IPS DF 6.9 (cell line): Measurements from ENCODE around the gene SPINK4.

Experiments
- DNase-seq: peaks from one replicate; pipeline ENCODE4 v3.0.0-alpha.2; 2013; ENCODE audit warnings: low read depth, low spot score
- H3K27ac ChIP-seq: one replicate; pipeline ENCODE4 v1.5.1; 2013; ENCODE audit warnings: low read length, control low read depth
- H3K27me3 ChIP-seq: 2 replicates; pipeline ENCODE4 v1.6.1; 2013; ENCODE audit warnings: mild to moderate bottlenecking, low read length; ENCODE audit not compliant: control insufficient read depth, insufficient read depth
- H3K36me3 ChIP-seq: 2 replicates; pipeline ENCODE4 v1.6.1; 2013; ENCODE audit warnings: low read length; ENCODE audit not compliant: control insufficient read depth, insufficient read depth
- H3K4me1 ChIP-seq: 2 replicates; pipeline ENCODE4 v1.6.1; 2013; ENCODE audit warnings: low read length; ENCODE audit not compliant: control insufficient read depth, insufficient read depth
- H3K4me3 ChIP-seq: 2 replicates; pipeline ENCODE4 v1.5.1; 2013; ENCODE audit warnings: mild to moderate bottlenecking, low read length
- H3K9me3 ChIP-seq: 2 replicates; pipeline ENCODE4 v1.6.1; 2013; ENCODE audit warnings: low read length, inconsistent platforms; ENCODE audit not compliant: control insufficient read depth, insufficient read depth
- WGBS: extraction: QIAGEN DNeasy Blood & Tissue Kit; methylation state at CpG from one replicate; pipeline ENCODE4 v1.1.7; 2013; ENCODE audit warnings: mixed read lengths, missing lambda C conversion rate; ENCODE audit not compliant: insufficient read length, insufficient coverage; 5-methylcytosine and 5-hydroxymethylcytosine counted together

The SPINK4 gene

GRCh38 chr9:33244137-33244784, 4.3 kb downstream of the SPINK4 start:
- no peak for DNase-seq
- H3K4me1 ChIP-seq = no peaks in the 10 kb centered on the region; the same call in 1 of the 2 replicates
- H3K9me3 ChIP-seq = no peaks in the 10 kb centered on the region
- H3K36me3 ChIP-seq = no peaks in the 10 kb centered on the region
- no peak overlapping the region for H3K4me3 ChIP-seq
- no peak overlapping the region for H3K27ac ChIP-seq
- no peaks in the 10 kb centered on the region for H3K27me3 ChIP-seq
- no CpG with 5 or more reads among the region's 9 CpGs for WGBS

GRCh38 chr9:33245341-33245740, 5.4 kb downstream of the SPINK4 start:
- no peak for DNase-seq
- no peaks in the 10 kb centered on the region for H3K36me3 ChIP-seq
- no peaks in the 10 kb centered on the region for H3K9me3 ChIP-seq
- WGBS = no CpG with 5 or more reads among the region's 2 CpGs
- H3K27ac ChIP-seq = no peak overlapping the region
- H3K4me1 ChIP-seq = no peaks in the 10 kb centered on the region; the same call in 1 of the 2 replicates
- no peaks in the 10 kb centered on the region for H3K27me3 ChIP-seq
- H3K4me3 ChIP-seq = no peak overlapping the region

- Histone ChIP-seq H3K4me1 (no peaks in the 10 kb centered on the region; the same call in 1 of the 2 replicates), H3K36me3 (no peaks in the 10 kb centered on the region), H3K9me3 (no peaks in the 10 kb centered on the region), H3K4me3 (no peak overlapping the region), H3K27ac (no peak overlapping the region), H3K27me3 (no peaks in the 10 kb centered on the region)
- WGBS = no CpG with 5 or more reads among the region's 9 CpGs
- no peak for DNase-seq
These were observed 6.4 kb downstream of the SPINK4 start for GRCh38 chr9:33246269-33246860.

- WGBS = no CpG with 5 or more reads among the region's 3 CpGs
- peaks cover 2% of the 10 kb centered on the region; the same call in 1 of the 2 replicates for H3K36me3 ChIP-seq
These were observed 8.6 kb downstream of the SPINK4 start for GRCh38 chr9:33248606-33249005.

GRCh38 chr9:33249087-33249658, 9.2 kb downstream of the SPINK4 start:
- H3K4me1 ChIP-seq = no peaks in the 10 kb centered on the region
- peaks cover 2% of the 10 kb centered on the region; the same call in 1 of the 2 replicates for H3K36me3 ChIP-seq
- H3K4me3 ChIP-seq = no peak overlapping the region
- WGBS = no CpG with 5 or more reads among the region's 6 CpGs
- no peaks in the 10 kb centered on the region for H3K27me3 ChIP-seq
- no peak for DNase-seq
- H3K27ac ChIP-seq = no peak overlapping the region
- H3K9me3 ChIP-seq = no peaks in the 10 kb centered on the region

More at GRCh38 chr9:33248606-33249005, 8.6 kb downstream of the SPINK4 start:
- Histone ChIP-seq H3K27ac (no peak overlapping the region), H3K9me3 (no peaks in the 10 kb centered on the region), H3K27me3 (no peaks in the 10 kb centered on the region), H3K4me3 (no peak overlapping the region), H3K4me1 (no peaks in the 10 kb centered on the region; the same call in 1 of the 2 replicates)
- no peak for DNase-seq

GRCh38 chr9:33249983-33250382, 10.0 kb downstream of the SPINK4 start:
- Histone ChIP-seq H3K27ac (no peak overlapping the region), H3K4me1 (no peaks in the 10 kb centered on the region), H3K36me3 (peaks cover 9% of the 10 kb centered on the region), H3K9me3 (no peaks in the 10 kb centered on the region), H3K27me3 (no peaks in the 10 kb centered on the region; the same call in 1 of the 2 replicates), H3K4me3 (no peak overlapping the region)
- WGBS = no CpG with 5 or more reads among the region's 2 CpGs
- DNase-seq = no peak

- WGBS = no CpG with 5 or more reads among the region's 1 CpG
- Histone ChIP-seq H3K27ac (no peak overlapping the region), H3K36me3 (peaks cover 14% of the 10 kb centered on the region), H3K4me1 (no peaks in the 10 kb centered on the region), H3K27me3 (no peaks in the 10 kb centered on the region; the same call in 1 of the 2 replicates), H3K9me3 (no peaks in the 10 kb centered on the region), H3K4me3 (no peak overlapping the region)
- DNase-seq = no peak
These were observed 10.6 kb downstream of the SPINK4 start for GRCh38 chr9:33250458-33250995.

- H3K27ac ChIP-seq = no peak overlapping the region
- DNase-seq = no peak
- H3K9me3 ChIP-seq = no peaks in the 10 kb centered on the region
- no peaks in the 10 kb centered on the region; the same call in 1 of the 2 replicates for H3K27me3 ChIP-seq
- no CpG with 5 or more reads among the region's 4 CpGs for WGBS
- H3K4me3 ChIP-seq = no peak overlapping the region
- H3K36me3 ChIP-seq = peaks cover 26% of the 10 kb centered on the region
- H3K4me1 ChIP-seq = no peaks in the 10 kb centered on the region
These were observed 14.2 kb downstream of the SPINK4 start for GRCh38 chr9:33254211-33254610.

- Histone ChIP-seq H3K9me3 (no peaks in the 10 kb centered on the region), H3K4me1 (no peaks in the 10 kb centered on the region), H3K27ac (no peak overlapping the region), H3K36me3 (peaks cover 31% of the 10 kb centered on the region), H3K27me3 (no peaks in the 10 kb centered on the region; the same call in 1 of the 2 replicates), H3K4me3 (no peak overlapping the region)
- no peak for DNase-seq
- WGBS = no CpG with 5 or more reads among the region's 8 CpGs
These were observed 15.0 kb downstream of the SPINK4 start for GRCh38 chr9:33255014-33255413.

- H3K36me3 ChIP-seq = peaks cover 33% of the 10 kb centered on the region
- H3K4me1 ChIP-seq = no peaks in the 10 kb centered on the region
- WGBS = 100% methylated on average over 2 of the region's 4 CpGs
These were observed 15.5 kb downstream of the SPINK4 start for GRCh38 chr9:33255471-33255870.

More at GRCh38 chr9:33255471-33255870, 15.5 kb downstream of the SPINK4 start:
- DNase-seq = no peak
- no peaks in the 10 kb centered on the region for H3K9me3 ChIP-seq
- no peaks in the 10 kb centered on the region; the same call in 1 of the 2 replicates for H3K27me3 ChIP-seq
- H3K27ac ChIP-seq = no peak overlapping the region
- no peak overlapping the region for H3K4me3 ChIP-seq
